Sigmoid colon (tissue), 4 donors: ENCODE measurements around the gene POT1.

ENCODE experiments used
- POLR2A ChIP-seq, 2 donors: fragments of 450-650 bp; IDR thresholded peaks; one replicate each; pipeline ENCODE4 v1.6.1; 2016; ENCODE audit warnings: antibody characterized with exemption in 2 of 2, mild to moderate bottlenecking in 2 of 2, moderate library complexity in 2 of 2
- POLR2AphosphoS5 ChIP-seq, 4 donors: sonication (generic); formaldehyde crosslinking; IDR thresholded peaks; one replicate each; pipeline ENCODE4 v1.6.1; 2017; ENCODE audit warnings: antibody characterized with exemption in 4 of 4
- TF ChIP-seq, protein P1 (sequence below), 4 experiments: fragments of 450-650 bp in 3 of 4; fragments of 200-600 bp in 1 of 4; IDR thresholded peaks; one replicate each; pipeline ENCODE4 v1.5.1; 2016 to 2019; ENCODE audit warnings: antibody characterized with exemption in 4 of 4, mild to moderate bottlenecking in 3 of 4, moderate library complexity in 2 of 4

DNA sequence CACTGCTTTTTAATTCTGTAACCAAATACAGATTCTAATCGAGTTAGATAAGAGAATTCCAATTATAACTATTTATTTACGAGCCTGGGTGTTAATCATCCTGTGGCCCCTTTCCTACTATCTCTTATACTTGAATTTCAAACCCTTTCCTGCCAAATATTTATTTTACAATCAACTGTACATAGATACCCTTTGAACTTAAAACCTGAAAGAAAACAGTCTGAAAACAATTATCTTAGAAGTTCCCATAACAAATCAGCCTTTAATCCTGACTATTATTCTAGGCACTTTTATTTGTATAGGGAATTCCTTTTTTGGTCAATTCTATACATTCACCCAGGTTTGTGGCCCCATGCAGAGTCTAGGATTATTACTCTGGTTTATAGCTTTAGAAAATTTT lies 153.5 kb downstream of the POT1 start:
- TF ChIP-seq POLR2A (IDR thresholded peaks at IDR 0.05) (no peak), POLR2AphosphoS5 (IDR thresholded peaks at IDR 0.05) (no peak)
- TF ChIP-seq, protein P1, sequence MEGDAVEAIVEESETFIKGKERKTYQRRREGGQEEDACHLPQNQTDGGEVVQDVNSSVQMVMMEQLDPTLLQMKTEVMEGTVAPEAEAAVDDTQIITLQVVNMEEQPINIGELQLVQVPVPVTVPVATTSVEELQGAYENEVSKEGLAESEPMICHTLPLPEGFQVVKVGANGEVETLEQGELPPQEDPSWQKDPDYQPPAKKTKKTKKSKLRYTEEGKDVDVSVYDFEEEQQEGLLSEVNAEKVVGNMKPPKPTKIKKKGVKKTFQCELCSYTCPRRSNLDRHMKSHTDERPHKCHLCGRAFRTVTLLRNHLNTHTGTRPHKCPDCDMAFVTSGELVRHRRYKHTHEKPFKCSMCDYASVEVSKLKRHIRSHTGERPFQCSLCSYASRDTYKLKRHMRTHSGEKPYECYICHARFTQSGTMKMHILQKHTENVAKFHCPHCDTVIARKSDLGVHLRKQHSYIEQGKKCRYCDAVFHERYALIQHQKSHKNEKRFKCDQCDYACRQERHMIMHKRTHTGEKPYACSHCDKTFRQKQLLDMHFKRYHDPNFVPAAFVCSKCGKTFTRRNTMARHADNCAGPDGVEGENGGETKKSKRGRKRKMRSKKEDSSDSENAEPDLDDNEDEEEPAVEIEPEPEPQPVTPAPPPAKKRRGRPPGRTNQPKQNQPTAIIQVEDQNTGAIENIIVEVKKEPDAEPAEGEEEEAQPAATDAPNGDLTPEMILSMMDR (IDR thresholded peaks at IDR 0.05), result no peak
